GM12878 (cell line): ENCODE data around the gene CWC22. TPM values are rescaled to one million over a fixed set of nuclear protein-coding genes. Genes with fewer than 3 reads are reported as not detected.
A peak's percentile ranks its signal among the peaks of the same experiment; 100 is the strongest.

ENCODE experiments used
- ASH2L ChIP-seq: fragments of 300-600, 200-600 bp; sonication (generic); IDR thresholded peaks from 2 replicates; pipeline ENCODE4 v1.6.1; 2017; ENCODE audit warnings: low read depth, mild to moderate bottlenecking, borderline replicate concordance
- DPF2 ChIP-seq: fragments of 450-650 bp; IDR thresholded peaks from 2 replicates; pipeline ENCODE4 v1.6.1; 2017; ENCODE audit warnings: mild to moderate bottlenecking
- EGR1 ChIP-seq, 2 experiments: IDR thresholded peaks; 1 replicate in 1 of 2; 2 replicates in 1 of 2; pipeline ENCODE4 v1.6.1; 2011 to 2012; ENCODE audit warnings: low read depth in 2 of 2, low read length in 2 of 2, borderline replicate concordance in 1 of 2, mild to moderate bottlenecking in 1 of 2, moderate library complexity in 1 of 2
- IKZF2 ChIP-seq, 2 experiments: fragments of 450-650 bp; IDR thresholded peaks; 2 replicates each; pipeline ENCODE4 v1.6.1; 2017; ENCODE audit warnings: mild to moderate bottlenecking in 2 of 2, moderate library complexity in 2 of 2
- KLF5 ChIP-seq: fragments of 450-650 bp; IDR thresholded peaks from 2 replicates; pipeline ENCODE4 v1.6.1; 2014; ENCODE audit warnings: mild to moderate bottlenecking; ENCODE audit not compliant: partially characterized antibody
- MEF2A ChIP-seq: IDR thresholded peaks from 2 replicates; pipeline ENCODE4 v1.6.1; 2011; ENCODE audit warnings: low read depth, mild to moderate bottlenecking, low read length, moderate library complexity; ENCODE audit not compliant: insufficient read depth
- MTA2 ChIP-seq: fragments of 450-650 bp; IDR thresholded peaks from 2 replicates; pipeline ENCODE4 v1.6.1; 2016; ENCODE audit warnings: low read depth, mild to moderate bottlenecking, moderate library complexity
- NBN ChIP-seq: fragments of 450-650 bp; IDR thresholded peaks from 2 replicates; pipeline ENCODE4 v1.6.1; 2016
- PAX5 ChIP-seq: IDR thresholded peaks from 2 replicates; pipeline ENCODE4 v1.6.1; 2011; ENCODE audit warnings: low read depth, low read length, borderline replicate concordance
- PAX8 ChIP-seq: fragments of 450-650 bp; IDR thresholded peaks from 2 replicates; pipeline ENCODE4 v1.6.1; 2017; ENCODE audit warnings: mild to moderate bottlenecking, moderate library complexity
- POLR2A ChIP-seq: IDR thresholded peaks from 2 replicates; pipeline ENCODE4 v1.6.1; 2011; ENCODE audit warnings: low read depth, mild to moderate bottlenecking, low read length
- RAD51 ChIP-seq: fragments of 450-650 bp; IDR thresholded peaks from 2 replicates; pipeline ENCODE4 v1.6.1; 2016; ENCODE audit warnings: moderate library complexity, mild to moderate bottlenecking, inconsistent platforms
- SPI1 ChIP-seq: IDR thresholded peaks from 2 replicates; pipeline ENCODE4 v1.6.1; 2011; ENCODE audit warnings: low read depth, mild to moderate bottlenecking, low read length, moderate library complexity, borderline replicate concordance; ENCODE audit not compliant: insufficient read depth
- TARDBP ChIP-seq: IDR thresholded peaks from 2 replicates; pipeline ENCODE4 v1.6.1; 2016; ENCODE audit warnings: borderline replicate concordance
- TCF7 ChIP-seq: IDR thresholded peaks from 2 replicates; pipeline ENCODE4 v1.6.1; 2014; ENCODE audit warnings: antibody characterized with exemption, borderline replicate concordance
- YY1 ChIP-seq: IDR thresholded peaks from 2 replicates; pipeline ENCODE4 v1.6.1; 2011; ENCODE audit warnings: low read depth, mild to moderate bottlenecking, low read length
- ZNF592 ChIP-seq: fragments of 450-650 bp; IDR thresholded peaks from 2 replicates; pipeline ENCODE4 v1.6.1; 2017; ENCODE audit warnings: mild to moderate bottlenecking, moderate library complexity
- polyA plus RNA-seq, 11 experiments: library from polyadenylated mRNA; depleted of rRNA in 4 of 11; unstranded in 6 of 11; stranded (reverse) in 5 of 11; fragments of >200 nt; fragmentation: Nextera tagmentation in 4 of 11; fragmentation: Illumina TruSeq in 1 of 11; extraction: Ambion mirVana in 4 of 11; extraction: Trizol in 1 of 11; gene quantifications; 1 replicate in 1 of 11; 2 replicates in 10 of 11; pipeline versions ENCODE4 v1.2.1 to v1.2.3, GENCODE V29; 2011 to 2016; ENCODE audit warnings: inconsistent platforms in 2 of 11, missing spikeins in 2 of 11, low read depth in 1 of 11
- total RNA-seq, 4 experiments: library from RNA; depleted of rRNA in 3 of 4; stranded (reverse); fragments of >200 nt in 3 of 4; fragmentation: Illumina TruSeq in 1 of 4; extraction: Trizol in 1 of 4; gene quantifications; 2 replicates each; pipeline versions ENCODE4 v1.2.1 to v1.2.3, GENCODE V29; 2013 to 2021
- TF ChIP-seq, protein P1 (sequence below): IDR thresholded peaks from 2 replicates; pipeline ENCODE4 v1.6.1; 2011; ENCODE audit warnings: low read depth, mild to moderate bottlenecking, low read length, moderate library complexity, borderline replicate concordance; ENCODE audit errors: extremely low read depth
- TF ChIP-seq, protein P2 (sequence below): fragments of 450-650 bp; formaldehyde crosslinking; IDR thresholded peaks from 2 replicates; pipeline ENCODE4 v1.5.0; 2022; ENCODE audit warnings: mild to moderate bottlenecking, missing genetic modification characterization

The CWC22 gene
- total and polyA plus RNA-seq, 10 of the 15 experiments (the other 5 are each of a cell fraction or from before 2014, with no cell fraction given): 8.2 to 38.5 (median 26.3) TPM

DNA sequence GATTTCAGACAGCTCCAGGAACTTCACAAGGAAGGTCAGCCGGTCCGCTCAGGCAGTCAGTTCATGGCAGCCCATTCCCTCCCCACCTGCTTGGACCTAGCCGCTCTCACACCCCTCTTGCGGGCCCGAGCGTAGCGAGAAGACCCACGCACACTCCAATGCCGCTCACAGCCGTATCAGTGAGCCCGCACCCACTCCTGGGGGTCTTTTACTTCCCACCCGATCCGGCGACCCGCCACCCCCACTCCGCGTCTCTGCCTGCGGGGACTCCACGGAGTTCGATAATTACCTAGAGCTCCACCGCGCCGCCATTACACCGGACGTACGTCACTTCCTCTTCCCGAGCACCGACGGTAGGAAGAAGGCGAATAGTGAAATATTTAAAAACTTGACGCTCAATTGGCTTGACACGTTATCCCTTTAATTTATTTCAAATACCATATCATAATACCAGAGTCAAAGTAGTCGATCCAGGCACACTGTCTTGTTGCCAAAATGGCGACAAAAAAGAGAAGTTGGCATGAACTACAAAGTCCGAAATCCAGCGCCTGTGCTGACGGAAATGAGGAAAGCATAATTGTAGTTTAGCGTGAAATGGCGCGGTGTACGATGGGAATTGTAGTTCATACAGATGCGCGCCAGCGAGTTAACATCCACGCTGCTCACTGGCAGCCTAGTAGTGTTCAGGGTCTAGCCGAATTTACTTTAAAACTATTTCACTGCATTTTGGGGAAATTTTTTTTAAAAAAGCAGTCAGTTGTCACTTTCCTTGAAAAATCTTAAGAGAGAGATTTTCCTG, at the start of gene CWC22 (continued):
- peak; percentile 80 for TF ChIP-seq TARDBP
- TF ChIP-seq ASH2L: 0 out of 2 replicates have a peak, but pooled peaks have one; percentile 56
- TF ChIP-seq KLF5: peak; percentile 39
- TF ChIP-seq YY1: peak; percentile 98
- no peak for TF ChIP-seq ZNF592
- TF ChIP-seq POLR2A: peak; percentile 88
- TF ChIP-seq IKZF2 (IDR thresholded peaks at IDR 0.05): no peak; a peak in 1 of 4 replicates
- TF ChIP-seq PAX5: peak; percentile 17; the same call in 1 of the 2 replicates
- TF ChIP-seq SPI1: peak; percentile 59; the same call in 1 of the 2 replicates
- peak; percentile 6; the same call in 1 of the 2 replicates for TF ChIP-seq DPF2
- peak; percentile 78 for TF ChIP-seq PAX8
- peak; percentile 61; the same call in 1 of the 2 replicates for TF ChIP-seq MTA2
- TF ChIP-seq TCF7: 0 out of 2 replicates have a peak, but pooled peaks have one; percentile 38
- 0 out of 2 replicates have a peak, but pooled peaks have one; percentile 34 for TF ChIP-seq RAD51
- TF ChIP-seq, protein P1, sequence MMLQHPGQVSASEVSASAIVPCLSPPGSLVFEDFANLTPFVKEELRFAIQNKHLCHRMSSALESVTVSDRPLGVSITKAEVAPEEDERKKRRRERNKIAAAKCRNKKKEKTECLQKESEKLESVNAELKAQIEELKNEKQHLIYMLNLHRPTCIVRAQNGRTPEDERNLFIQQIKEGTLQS: no peak
- TF ChIP-seq, protein P2, sequence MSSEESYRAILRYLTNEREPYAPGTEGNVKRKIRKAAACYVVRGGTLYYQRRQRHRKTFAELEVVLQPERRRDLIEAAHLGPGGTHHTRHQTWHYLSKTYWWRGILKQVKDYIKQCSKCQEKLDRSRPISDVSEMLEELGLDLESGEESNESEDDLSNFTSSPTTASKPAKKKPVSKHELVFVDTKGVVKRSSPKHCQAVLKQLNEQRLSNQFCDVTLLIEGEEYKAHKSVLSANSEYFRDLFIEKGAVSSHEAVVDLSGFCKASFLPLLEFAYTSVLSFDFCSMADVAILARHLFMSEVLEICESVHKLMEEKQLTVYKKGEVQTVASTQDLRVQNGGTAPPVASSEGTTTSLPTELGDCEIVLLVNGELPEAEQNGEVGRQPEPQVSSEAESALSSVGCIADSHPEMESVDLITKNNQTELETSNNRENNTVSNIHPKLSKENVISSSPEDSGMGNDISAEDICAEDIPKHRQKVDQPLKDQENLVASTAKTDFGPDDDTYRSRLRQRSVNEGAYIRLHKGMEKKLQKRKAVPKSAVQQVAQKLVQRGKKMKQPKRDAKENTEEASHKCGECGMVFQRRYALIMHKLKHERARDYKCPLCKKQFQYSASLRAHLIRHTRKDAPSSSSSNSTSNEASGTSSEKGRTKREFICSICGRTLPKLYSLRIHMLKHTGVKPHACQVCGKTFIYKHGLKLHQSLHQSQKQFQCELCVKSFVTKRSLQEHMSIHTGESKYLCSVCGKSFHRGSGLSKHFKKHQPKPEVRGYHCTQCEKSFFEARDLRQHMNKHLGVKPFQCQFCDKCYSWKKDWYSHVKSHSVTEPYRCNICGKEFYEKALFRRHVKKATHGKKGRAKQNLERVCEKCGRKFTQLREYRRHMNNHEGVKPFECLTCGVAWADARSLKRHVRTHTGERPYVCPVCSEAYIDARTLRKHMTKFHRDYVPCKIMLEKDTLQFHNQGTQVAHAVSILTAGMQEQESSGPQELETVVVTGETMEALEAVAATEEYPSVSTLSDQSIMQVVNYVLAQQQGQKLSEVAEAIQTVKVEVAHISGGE (CRISPR knock-in tag): no peak
- TF ChIP-seq NBN: peak; percentile 92
- TF ChIP-seq EGR1 (IDR thresholded peaks at IDR 0.05; ENCODE audit: borderline replicate concordance in 1 of 2, low read depth in 2 of 2, low read length in 2 of 2): no peak
- 0 out of 2 replicates have a peak, but pooled peaks have one; percentile 8 for TF ChIP-seq MEF2A
